A549 (cell line): ENCODE measurements around the gene ZNRF4.

Experiments
- HOXA7 ChIP-seq: fragments of 250-450 bp; sonication (Bioruptor Pico); IDR thresholded peaks from 2 replicates; pipeline ENCODE4 v1.5.0; 2020; ENCODE audit warnings: mild to moderate bottlenecking, moderate library complexity
- JUNB ChIP-seq: fragments of >200 bp; sonication (Bioruptor Twin); formaldehyde crosslinking; IDR thresholded peaks from 2 replicates; pipeline ENCODE4 v1.6.1; 2016
- MYC ChIP-seq: IDR thresholded peaks from 2 replicates; pipeline ENCODE4 v1.6.1; 2012; ENCODE audit warnings: mild to moderate bottlenecking, inconsistent platforms, low read length, improper control_type of control experiment, borderline replicate concordance
- TF ChIP-seq, protein P1 (sequence below): fragments of >200 bp; sonication (Bioruptor Twin); formaldehyde crosslinking; IDR thresholded peaks from 3 replicates; pipeline ENCODE4 v1.5.1; 2016

DNA sequence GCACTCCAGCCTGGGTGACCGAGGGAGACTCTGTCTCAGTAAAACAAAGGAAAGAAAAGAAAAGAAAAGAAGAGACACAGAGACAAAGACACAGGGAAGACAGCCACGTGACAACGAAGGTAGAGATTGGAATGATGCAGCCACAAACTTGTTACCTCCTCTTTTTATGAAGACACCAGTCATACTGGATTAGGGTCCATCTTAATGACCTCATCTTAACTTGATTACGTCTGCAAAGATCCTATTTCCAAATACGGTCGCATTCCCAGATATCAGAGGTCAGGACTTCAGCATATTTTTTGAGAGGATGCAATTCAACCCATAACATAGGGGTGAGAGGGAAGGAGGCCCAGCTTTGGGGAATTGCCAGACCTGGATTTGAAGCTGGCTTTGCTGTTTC is 4.1 kb downstream of the ZNRF4 start:
- TF ChIP-seq HOXA7 (no peak), MYC (no peak), JUNB (no peak)
- TF ChIP-seq, protein P1, sequence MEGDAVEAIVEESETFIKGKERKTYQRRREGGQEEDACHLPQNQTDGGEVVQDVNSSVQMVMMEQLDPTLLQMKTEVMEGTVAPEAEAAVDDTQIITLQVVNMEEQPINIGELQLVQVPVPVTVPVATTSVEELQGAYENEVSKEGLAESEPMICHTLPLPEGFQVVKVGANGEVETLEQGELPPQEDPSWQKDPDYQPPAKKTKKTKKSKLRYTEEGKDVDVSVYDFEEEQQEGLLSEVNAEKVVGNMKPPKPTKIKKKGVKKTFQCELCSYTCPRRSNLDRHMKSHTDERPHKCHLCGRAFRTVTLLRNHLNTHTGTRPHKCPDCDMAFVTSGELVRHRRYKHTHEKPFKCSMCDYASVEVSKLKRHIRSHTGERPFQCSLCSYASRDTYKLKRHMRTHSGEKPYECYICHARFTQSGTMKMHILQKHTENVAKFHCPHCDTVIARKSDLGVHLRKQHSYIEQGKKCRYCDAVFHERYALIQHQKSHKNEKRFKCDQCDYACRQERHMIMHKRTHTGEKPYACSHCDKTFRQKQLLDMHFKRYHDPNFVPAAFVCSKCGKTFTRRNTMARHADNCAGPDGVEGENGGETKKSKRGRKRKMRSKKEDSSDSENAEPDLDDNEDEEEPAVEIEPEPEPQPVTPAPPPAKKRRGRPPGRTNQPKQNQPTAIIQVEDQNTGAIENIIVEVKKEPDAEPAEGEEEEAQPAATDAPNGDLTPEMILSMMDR: no peak
